C4-2B (cell line): ENCODE results near the gene SNX5.

Experiments used
- H3K27ac ChIP-seq: fragments of 450-650 bp; 2 replicates; pipeline ENCODE4 v1.5.1; 2017
- CTCF ChIP-seq: fragments of 450-650 bp; conservative IDR thresholded peaks from 2 replicates; pipeline ENCODE4 v1.5.1; 2017; ENCODE audit warnings: mild to moderate bottlenecking
- ZFX ChIP-seq: fragments of 450-650 bp; IDR thresholded peaks from 2 replicates; pipeline ENCODE4 v1.6.1; 2017

Gene SNX5

GRCh38 chr20:17992224-17992637, 23.6 kb upstream of the SNX5 start:
- H3K27ac ChIP-seq, result peak overlapping the region; percentile 73
- TF ChIP-seq ZFX (no peak), CTCF (no peak)

- no peak for TF ChIP-seq ZFX
- TF ChIP-seq CTCF, result no peak
- peak overlapping the region; percentile 54; the same call in 1 of the 2 replicates for H3K27ac ChIP-seq
Measured at GRCh38 chr20:17990278-17990972, 21.8 kb upstream of the SNX5 start.

GRCh38 chr20:17987988-17988387, 19.4 kb upstream of the SNX5 start:
- no peak overlapping the region for H3K27ac ChIP-seq
- no peak for TF ChIP-seq ZFX
- TF ChIP-seq CTCF, result no peak

GRCh38 chr20:17985388-17986018, 16.9 kb upstream of the SNX5 start:
- no peak for TF ChIP-seq CTCF
- TF ChIP-seq ZFX, result no peak
- H3K27ac ChIP-seq, result no peak overlapping the region

- TF ChIP-seq ZFX, result no peak
- TF ChIP-seq CTCF, result no peak
- H3K27ac ChIP-seq, result no peak overlapping the region
Measured at GRCh38 chr20:17976305-17976704, 7.7 kb upstream of the SNX5 start.

GRCh38 chr20:17972121-17972520, 3.5 kb upstream of the SNX5 start:
- TF ChIP-seq ZFX, result no peak
- TF ChIP-seq CTCF, result no peak
- no peak overlapping the region for H3K27ac ChIP-seq

GRCh38 chr20:17971300-17972013, 2.9 kb upstream of the SNX5 start:
- H3K27ac ChIP-seq, result no peak overlapping the region
- TF ChIP-seq ZFX (no peak), CTCF (no peak)
